Measurements from ENCODE around the gene TAGLN2.

DNA sequence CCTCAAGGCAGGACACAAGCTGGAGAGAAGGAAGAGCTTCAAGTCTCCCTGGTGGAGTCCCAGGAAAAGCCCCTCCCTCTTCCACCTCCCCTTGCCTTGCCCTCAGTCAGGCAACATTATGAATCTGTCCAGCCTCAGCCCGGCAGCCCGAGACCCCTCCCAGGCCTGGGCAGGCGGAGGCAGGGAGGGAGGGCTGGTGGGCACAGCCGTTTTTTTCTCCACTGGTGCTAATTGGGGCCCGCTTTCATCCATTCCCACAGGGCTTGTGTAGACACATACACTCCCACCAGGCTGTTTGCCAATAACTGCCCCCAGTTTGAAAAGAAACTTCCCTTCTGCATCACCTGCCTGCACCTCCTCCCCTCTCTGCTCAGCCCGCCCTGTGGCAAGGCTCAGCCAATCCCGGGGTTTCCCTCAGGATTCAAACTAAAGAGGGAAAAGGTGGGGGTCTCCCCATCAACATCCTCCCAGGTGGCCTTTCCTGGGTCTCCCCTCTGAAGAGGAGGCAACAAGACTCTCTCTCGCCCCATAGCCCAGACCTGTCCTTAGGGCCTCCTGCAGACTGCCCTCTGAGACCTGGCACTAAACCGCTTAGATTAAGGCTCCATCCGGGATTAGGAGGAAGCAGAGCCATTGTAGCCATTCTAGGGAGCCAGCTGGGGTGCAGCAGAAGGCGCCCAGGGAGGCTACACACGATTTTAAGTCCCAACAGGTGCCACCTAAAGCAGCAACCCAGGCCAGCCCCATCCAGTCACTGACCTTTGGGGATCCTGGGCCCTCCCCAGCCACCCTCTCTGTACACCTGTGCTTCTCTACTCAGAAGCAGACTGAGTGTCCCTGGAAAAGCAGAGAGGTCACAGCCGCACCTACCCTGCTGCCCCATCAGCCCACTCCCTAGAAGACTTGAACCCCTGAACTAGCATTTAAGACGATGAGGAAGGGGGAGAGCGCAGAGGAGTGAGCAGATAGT, 16.6 kb upstream of the TAGLN2 start:
- TF ChIP-seq, protein P1, sequence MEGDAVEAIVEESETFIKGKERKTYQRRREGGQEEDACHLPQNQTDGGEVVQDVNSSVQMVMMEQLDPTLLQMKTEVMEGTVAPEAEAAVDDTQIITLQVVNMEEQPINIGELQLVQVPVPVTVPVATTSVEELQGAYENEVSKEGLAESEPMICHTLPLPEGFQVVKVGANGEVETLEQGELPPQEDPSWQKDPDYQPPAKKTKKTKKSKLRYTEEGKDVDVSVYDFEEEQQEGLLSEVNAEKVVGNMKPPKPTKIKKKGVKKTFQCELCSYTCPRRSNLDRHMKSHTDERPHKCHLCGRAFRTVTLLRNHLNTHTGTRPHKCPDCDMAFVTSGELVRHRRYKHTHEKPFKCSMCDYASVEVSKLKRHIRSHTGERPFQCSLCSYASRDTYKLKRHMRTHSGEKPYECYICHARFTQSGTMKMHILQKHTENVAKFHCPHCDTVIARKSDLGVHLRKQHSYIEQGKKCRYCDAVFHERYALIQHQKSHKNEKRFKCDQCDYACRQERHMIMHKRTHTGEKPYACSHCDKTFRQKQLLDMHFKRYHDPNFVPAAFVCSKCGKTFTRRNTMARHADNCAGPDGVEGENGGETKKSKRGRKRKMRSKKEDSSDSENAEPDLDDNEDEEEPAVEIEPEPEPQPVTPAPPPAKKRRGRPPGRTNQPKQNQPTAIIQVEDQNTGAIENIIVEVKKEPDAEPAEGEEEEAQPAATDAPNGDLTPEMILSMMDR (IDR thresholded peaks at IDR 0.05) = no peak
- TF ChIP-seq POLR2A (IDR thresholded peaks at IDR 0.05) = no peak
- no peak for TF ChIP-seq POLR2AphosphoS5 (IDR thresholded peaks at IDR 0.05)

Data from prostate gland (tissue), 2 donors.